Measurements from ENCODE around the gene HOXA6.
A peak's percentile ranks its signal among the peaks of the same experiment; 100 is the strongest.

HOXA6 gene

GRCh38 chr7:27192546-27193334 lies 45.2 kb upstream of the HOXA6 start:
- TF ChIP-seq, protein P1, sequence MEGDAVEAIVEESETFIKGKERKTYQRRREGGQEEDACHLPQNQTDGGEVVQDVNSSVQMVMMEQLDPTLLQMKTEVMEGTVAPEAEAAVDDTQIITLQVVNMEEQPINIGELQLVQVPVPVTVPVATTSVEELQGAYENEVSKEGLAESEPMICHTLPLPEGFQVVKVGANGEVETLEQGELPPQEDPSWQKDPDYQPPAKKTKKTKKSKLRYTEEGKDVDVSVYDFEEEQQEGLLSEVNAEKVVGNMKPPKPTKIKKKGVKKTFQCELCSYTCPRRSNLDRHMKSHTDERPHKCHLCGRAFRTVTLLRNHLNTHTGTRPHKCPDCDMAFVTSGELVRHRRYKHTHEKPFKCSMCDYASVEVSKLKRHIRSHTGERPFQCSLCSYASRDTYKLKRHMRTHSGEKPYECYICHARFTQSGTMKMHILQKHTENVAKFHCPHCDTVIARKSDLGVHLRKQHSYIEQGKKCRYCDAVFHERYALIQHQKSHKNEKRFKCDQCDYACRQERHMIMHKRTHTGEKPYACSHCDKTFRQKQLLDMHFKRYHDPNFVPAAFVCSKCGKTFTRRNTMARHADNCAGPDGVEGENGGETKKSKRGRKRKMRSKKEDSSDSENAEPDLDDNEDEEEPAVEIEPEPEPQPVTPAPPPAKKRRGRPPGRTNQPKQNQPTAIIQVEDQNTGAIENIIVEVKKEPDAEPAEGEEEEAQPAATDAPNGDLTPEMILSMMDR (IDR thresholded peaks at IDR 0.05): no peak
- peak; percentile 46 for DNase-seq
- Mint-ChIP-seq H3K4me3 (peak overlapping the region; percentile 78), H3K4me1 (peaks cover 43% of the 10 kb centered on the region), H3K9me3 (no peaks in the 10 kb centered on the region), H3K27ac (no peak overlapping the region), H3K27me3 (ENCODE audit: low read depth, poor library complexity) (peaks cover 100% of the 10 kb centered on the region), H3K36me3 (ENCODE audit: low read depth) (no peaks in the 10 kb centered on the region)

- H3K27ac Mint-ChIP-seq: no peak overlapping the region
- H3K9me3 Mint-ChIP-seq: no peaks in the 10 kb centered on the region
- H3K36me3 Mint-ChIP-seq (ENCODE audit: low read depth): no peaks in the 10 kb centered on the region
- H3K4me3 Mint-ChIP-seq: peak overlapping the region; percentile 78
- TF ChIP-seq, protein P1 (IDR thresholded peaks at IDR 0.05): no peak
- DNase-seq: peak; percentile 64
- H3K27me3 Mint-ChIP-seq (ENCODE audit: low read depth, poor library complexity): peaks cover 100% of the 10 kb centered on the region
- H3K4me1 Mint-ChIP-seq: peaks cover 51% of the 10 kb centered on the region
These were observed 44.4 kb upstream of the HOXA6 start for GRCh38 chr7:27191833-27192545.

DNA sequence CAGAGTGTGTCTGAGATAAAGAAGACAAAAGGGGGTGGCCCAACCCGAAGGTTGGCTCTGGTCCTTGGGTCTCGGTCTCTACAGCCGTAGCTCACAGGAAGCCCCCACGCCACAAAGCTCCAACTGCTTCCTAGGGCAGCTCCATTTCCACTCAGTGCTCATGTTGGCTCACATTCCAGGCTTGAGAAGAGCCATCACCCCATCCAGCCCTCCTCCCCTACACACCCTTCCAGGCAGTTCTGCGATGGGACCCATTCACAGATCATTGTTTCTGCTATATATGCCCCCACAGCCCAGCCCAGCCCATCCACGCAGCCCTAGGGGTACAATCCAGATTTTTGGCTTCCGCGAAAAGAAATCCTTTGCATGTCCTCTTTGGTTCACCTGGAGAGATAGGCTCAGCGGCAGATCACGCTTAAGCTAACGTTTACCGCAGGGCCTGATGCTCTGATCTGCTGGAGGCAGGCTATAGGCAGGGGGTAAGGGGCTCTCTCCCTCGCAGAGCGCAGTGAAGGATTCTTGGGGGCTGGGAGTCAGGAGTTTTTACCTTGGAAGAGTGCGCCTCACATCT lies 43.7 kb upstream of the HOXA6 start:
- H3K36me3 Mint-ChIP-seq (ENCODE audit: low read depth): no peaks in the 10 kb centered on the region
- H3K27me3 Mint-ChIP-seq (ENCODE audit: low read depth, poor library complexity): peaks cover 100% of the 10 kb centered on the region
- peaks cover 57% of the 10 kb centered on the region for H3K4me1 Mint-ChIP-seq
- TF ChIP-seq, protein P1 (IDR thresholded peaks at IDR 0.05): no peak
- no peak overlapping the region for H3K27ac Mint-ChIP-seq
- H3K9me3 Mint-ChIP-seq: no peaks in the 10 kb centered on the region
- peak overlapping the region; percentile 78 for H3K4me3 Mint-ChIP-seq
- no peak for DNase-seq

- TF ChIP-seq, protein P1 (IDR thresholded peaks at IDR 0.05): no peak
- peak overlapping the region; percentile 82 for H3K4me3 Mint-ChIP-seq
- peak; percentile 3 for DNase-seq
- no peaks in the 10 kb centered on the region for H3K9me3 Mint-ChIP-seq
- H3K27ac Mint-ChIP-seq: no peak overlapping the region
- H3K36me3 Mint-ChIP-seq (ENCODE audit: low read depth): no peaks in the 10 kb centered on the region
- peaks cover 65% of the 10 kb centered on the region for H3K4me1 Mint-ChIP-seq
- H3K27me3 Mint-ChIP-seq (ENCODE audit: low read depth, poor library complexity): peaks cover 100% of the 10 kb centered on the region
These were observed 42.6 kb upstream of the HOXA6 start for GRCh38 chr7:27189997-27190748.

DNA sequence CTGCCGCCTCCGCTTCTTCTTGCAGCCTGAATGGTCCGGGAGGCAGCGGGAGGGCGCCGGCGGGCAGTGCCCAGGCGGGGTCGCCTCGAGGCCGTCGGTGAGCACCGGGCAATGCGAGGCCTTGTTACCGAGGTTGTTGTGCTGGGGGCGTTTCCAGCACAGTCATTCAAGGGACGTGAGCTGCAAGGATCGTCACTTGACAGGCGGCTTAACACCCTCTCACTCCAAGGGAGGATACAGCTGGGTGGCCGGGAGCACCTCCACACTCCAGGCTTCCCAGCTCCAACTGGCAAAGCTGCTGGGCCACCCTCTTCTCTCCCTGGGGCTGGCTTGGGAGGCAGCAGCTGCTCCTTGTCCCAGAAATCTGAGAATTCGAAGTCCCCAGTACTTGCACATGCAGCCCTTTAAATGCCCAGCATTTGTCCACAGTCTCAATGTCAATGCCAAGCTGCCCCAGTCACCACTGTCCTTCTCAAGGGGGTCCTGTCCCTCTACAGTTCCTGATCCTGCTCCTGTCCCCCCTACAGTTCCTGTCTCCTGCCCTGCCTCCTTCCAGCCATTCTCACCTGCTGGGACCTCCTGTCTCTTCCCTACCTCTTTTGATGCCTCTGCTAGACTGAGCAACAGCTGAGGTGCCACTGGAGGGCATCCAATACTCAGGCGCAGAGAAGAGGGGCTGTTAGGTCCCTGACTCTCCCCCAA lies 41.9 kb upstream of the HOXA6 start:
- Mint-ChIP-seq H3K27me3 (ENCODE audit: low read depth, poor library complexity) (peaks cover 100% of the 10 kb centered on the region), H3K27ac (no peak overlapping the region), H3K4me1 (peaks cover 71% of the 10 kb centered on the region), H3K36me3 (ENCODE audit: low read depth) (no peaks in the 10 kb centered on the region), H3K4me3 (peak overlapping the region; percentile 82), H3K9me3 (no peaks in the 10 kb centered on the region)
- peak; percentile 42 for DNase-seq
- TF ChIP-seq, protein P1 (IDR thresholded peaks at IDR 0.05): no peak

All from nephron progenitor cell (in vitro differentiated cells).